ENCODE results near the gene CLUH. TPM values are rescaled to one million over a fixed set of nuclear protein-coding genes. Genes with fewer than 3 reads are reported as not detected.
"Not testable (repeated sequence)": the region's sequence is repeated elsewhere in the genome, so short reads cannot be mapped to it uniquely, and the experiment has no call there.

Gene CLUH
- total RNA-seq, 1 donor from 2014 or later, result 29.0 TPM

- no peak for DNase-seq (ENCODE audit: low read depth in 2 of 2)
These were observed 10.2 kb downstream of the CLUH start for GRCh38 chr17:2701161-2701995.

GRCh38 chr17:2700491-2701141 is 10.9 kb downstream of the CLUH start:
- DNase-seq (ENCODE audit: low read depth in 2 of 2), result no peak

GRCh38 chr17:2700030-2700490 is 11.5 kb downstream of the CLUH start:
- no peak for DNase-seq (ENCODE audit: low read depth in 2 of 2)

GRCh38 chr17:2699216-2699805 is 12.3 kb downstream of the CLUH start:
- DNase-seq (ENCODE audit: low read depth in 2 of 2), result not testable (repeated sequence)

- no peak for DNase-seq (ENCODE audit: low read depth in 2 of 2)
These were observed 13.9 kb downstream of the CLUH start for GRCh38 chr17:2697611-2698162.

- DNase-seq (ENCODE audit: low read depth in 2 of 2), result no peak
These were observed 15.4 kb downstream of the CLUH start for GRCh38 chr17:2695961-2696760.

- no peak for DNase-seq (ENCODE audit: low read depth in 2 of 2)
These were observed 16.2 kb downstream of the CLUH start for GRCh38 chr17:2695243-2695960.

GRCh38 chr17:2694381-2695242 is 17.0 kb downstream of the CLUH start:
- no peak for DNase-seq (ENCODE audit: low read depth in 2 of 2)

- no peak for DNase-seq (ENCODE audit: low read depth in 2 of 2)
These were observed 17.8 kb downstream of the CLUH start for GRCh38 chr17:2693561-2694380.

- DNase-seq (ENCODE audit: low read depth in 2 of 2), result no peak
These were observed 18.8 kb downstream of the CLUH start for GRCh38 chr17:2692781-2693135.

GRCh38 chr17:2691965-2692780 is 19.4 kb downstream of the CLUH start:
- DNase-seq (ENCODE audit: low read depth in 2 of 2), result no peak

- DNase-seq (ENCODE audit: low read depth in 2 of 2), result no peak
These were observed 20.3 kb downstream of the CLUH start for GRCh38 chr17:2691069-2691871.

GRCh38 chr17:2690165-2691068 is 21.1 kb downstream of the CLUH start:
- no peak for DNase-seq (ENCODE audit: low read depth in 2 of 2)

- no peak for DNase-seq (ENCODE audit: low read depth in 2 of 2)
These were observed 22.0 kb downstream of the CLUH start for GRCh38 chr17:2689411-2690164.
